Testis (tissue), 3 donors: ENCODE data around the gene DDX17. TPM values are rescaled to one million over a fixed set of nuclear protein-coding genes. Genes with fewer than 3 reads are reported as not detected.

Experiments
- DNase-seq: peaks from one replicate; pipeline ENCODE4 v3.0.0-alpha.2; 2019
- H3K27ac ChIP-seq, 2 donors: fragments of 200-600 bp; sonication (generic); one replicate each; pipeline ENCODE4 v1.5.1; 2019
- H3K27me3 ChIP-seq: fragments of 200-600 bp; sonication (generic); one replicate; pipeline ENCODE4 v1.5.1; 2019
- H3K36me3 ChIP-seq: fragments of 200-600 bp; sonication (generic); one replicate; pipeline ENCODE4 v1.5.1; 2017; ENCODE audit warnings: low read depth; ENCODE audit errors: missing control alignments
- H3K4me1 ChIP-seq: fragments of 200-600 bp; sonication (generic); one replicate; pipeline ENCODE4 v1.5.1; 2019
- H3K4me3 ChIP-seq, 2 donors: fragments of 200-600 bp; sonication (generic); one replicate each; pipeline ENCODE4 v1.5.1; 2017 to 2019
- H3K9me3 ChIP-seq: fragments of 200-600 bp; sonication (generic); one replicate; pipeline ENCODE4 v1.5.1; 2017
- POLR2A ChIP-seq: fragments of 450-650 bp; IDR thresholded peaks from one replicate; pipeline ENCODE4 v1.6.1; 2017; ENCODE audit warnings: antibody characterized with exemption, mild to moderate bottlenecking, moderate library complexity
- WGBS, 2 donors: methylation state at CpG; one replicate each; pipeline ENCODE4 v1.1.5; 2018; 5-methylcytosine and 5-hydroxymethylcytosine counted together
- intact Hi-C: fragments of 100-400 bp; cut with DNase I; formaldehyde crosslinking; loops from one replicate; pipeline ENCODE4 v1.15.1; 2023; ENCODE audit warnings: low total_unique reads
- polyA plus RNA-seq: library from polyadenylated mRNA; stranded (reverse); fragments of 350-450 nt; fragmentation: Illumina TruSeq; extraction: RNeasy Lipid Tissue Mini Kit (QIAGEN cat#74804); gene quantifications from one replicate; pipeline ENCODE4 v1.2.3, GENCODE V29; 2014; ENCODE audit warnings: low read depth, low replicate concordance; ENCODE audit not compliant: insufficient read depth
- total RNA-seq, 2 donors: library from RNA; depleted of rRNA; stranded (reverse); fragments of >200 nt; gene quantifications; one replicate each; pipeline ENCODE4 v1.2.3, GENCODE V29; 2016
- TF ChIP-seq, protein P1 (sequence below), 3 experiments: fragments of 450-650 bp in 2 of 3; fragments of 200-600 bp in 1 of 3; sonication (generic) in 1 of 3; IDR thresholded peaks; one replicate each; pipeline ENCODE4 v1.5.1; 2016 to 2019; ENCODE audit warnings: antibody characterized with exemption in 3 of 3, mild to moderate bottlenecking in 2 of 3, moderate library complexity in 1 of 3

The DDX17 gene
- total and polyA plus RNA-seq, 3 donors from 2014 or later: 259 to 995 (median 964) TPM

DNA sequence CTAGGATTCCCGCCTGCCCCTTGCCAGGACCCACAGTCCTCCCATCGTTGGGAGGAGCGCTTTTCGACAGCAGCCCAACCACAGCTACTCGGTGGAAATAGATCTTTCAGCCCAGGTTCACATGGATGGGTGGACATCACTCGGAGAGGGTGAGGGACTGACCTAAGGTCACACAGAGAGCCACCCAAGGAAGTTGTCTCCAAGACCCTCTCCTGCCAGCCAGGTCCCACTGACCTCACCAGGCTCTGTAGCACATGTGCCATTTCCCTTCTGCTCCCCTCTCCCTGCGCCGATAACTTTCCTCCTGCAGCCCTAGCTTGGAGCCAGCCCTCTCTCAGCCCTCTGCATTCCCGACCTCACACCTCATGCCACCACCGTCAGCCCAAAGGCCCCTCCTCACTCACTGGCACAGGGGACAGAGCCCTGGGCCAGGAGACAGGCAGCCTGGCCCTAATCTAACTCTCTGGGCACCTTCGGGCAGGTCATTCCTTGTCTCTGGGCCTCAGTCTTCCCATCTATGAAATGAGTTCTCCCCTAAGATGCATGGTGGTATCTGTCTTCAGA, 55.8 kb downstream of the DDX17 start:
- no peaks in the 10 kb centered on the region for H3K27me3 ChIP-seq
- intact Hi-C loops: no loop called here

DNA sequence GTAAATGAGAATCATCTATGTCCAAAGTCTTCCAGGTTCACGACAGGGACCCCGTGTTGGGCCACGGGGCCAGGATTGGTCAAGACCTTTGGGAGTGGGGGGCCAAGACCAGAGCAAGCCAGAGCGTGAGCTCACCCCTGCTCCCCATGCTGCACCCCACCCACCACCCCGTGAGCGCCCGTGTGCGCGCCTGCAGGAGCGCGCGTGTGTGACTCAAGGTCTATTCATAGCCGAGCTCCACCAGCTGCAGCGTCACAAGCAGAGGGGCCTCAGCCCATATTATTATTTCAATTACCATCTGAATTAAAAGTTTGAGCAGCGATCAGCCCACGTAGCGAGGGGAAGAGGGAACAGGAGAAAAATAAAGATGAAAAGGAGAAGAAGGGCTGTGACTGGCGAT, 56.3 kb downstream of the DDX17 start:
- no peaks in the 10 kb centered on the region for H3K27me3 ChIP-seq
- 78 to 83% methylated on average over 18 of the region's 18 CpGs for WGBS, 2 donors

More for the DNA sequence above, 55.8 kb downstream of the DDX17 start:
- H3K4me1 ChIP-seq: no peaks in the 10 kb centered on the region
- H3K36me3 ChIP-seq: no peaks in the 10 kb centered on the region
- no peak overlapping the region for H3K4me3 ChIP-seq
- no peak for TF ChIP-seq POLR2A
- TF ChIP-seq, protein P1, sequence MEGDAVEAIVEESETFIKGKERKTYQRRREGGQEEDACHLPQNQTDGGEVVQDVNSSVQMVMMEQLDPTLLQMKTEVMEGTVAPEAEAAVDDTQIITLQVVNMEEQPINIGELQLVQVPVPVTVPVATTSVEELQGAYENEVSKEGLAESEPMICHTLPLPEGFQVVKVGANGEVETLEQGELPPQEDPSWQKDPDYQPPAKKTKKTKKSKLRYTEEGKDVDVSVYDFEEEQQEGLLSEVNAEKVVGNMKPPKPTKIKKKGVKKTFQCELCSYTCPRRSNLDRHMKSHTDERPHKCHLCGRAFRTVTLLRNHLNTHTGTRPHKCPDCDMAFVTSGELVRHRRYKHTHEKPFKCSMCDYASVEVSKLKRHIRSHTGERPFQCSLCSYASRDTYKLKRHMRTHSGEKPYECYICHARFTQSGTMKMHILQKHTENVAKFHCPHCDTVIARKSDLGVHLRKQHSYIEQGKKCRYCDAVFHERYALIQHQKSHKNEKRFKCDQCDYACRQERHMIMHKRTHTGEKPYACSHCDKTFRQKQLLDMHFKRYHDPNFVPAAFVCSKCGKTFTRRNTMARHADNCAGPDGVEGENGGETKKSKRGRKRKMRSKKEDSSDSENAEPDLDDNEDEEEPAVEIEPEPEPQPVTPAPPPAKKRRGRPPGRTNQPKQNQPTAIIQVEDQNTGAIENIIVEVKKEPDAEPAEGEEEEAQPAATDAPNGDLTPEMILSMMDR (IDR thresholded peaks at IDR 0.05): no peak
- H3K27ac ChIP-seq: no peak overlapping the region
- H3K9me3 ChIP-seq: no peaks in the 10 kb centered on the region
- no peak for DNase-seq
- WGBS, 2 donors: 66 to 68% methylated on average over 11 of the region's 11 CpGs

DNA sequence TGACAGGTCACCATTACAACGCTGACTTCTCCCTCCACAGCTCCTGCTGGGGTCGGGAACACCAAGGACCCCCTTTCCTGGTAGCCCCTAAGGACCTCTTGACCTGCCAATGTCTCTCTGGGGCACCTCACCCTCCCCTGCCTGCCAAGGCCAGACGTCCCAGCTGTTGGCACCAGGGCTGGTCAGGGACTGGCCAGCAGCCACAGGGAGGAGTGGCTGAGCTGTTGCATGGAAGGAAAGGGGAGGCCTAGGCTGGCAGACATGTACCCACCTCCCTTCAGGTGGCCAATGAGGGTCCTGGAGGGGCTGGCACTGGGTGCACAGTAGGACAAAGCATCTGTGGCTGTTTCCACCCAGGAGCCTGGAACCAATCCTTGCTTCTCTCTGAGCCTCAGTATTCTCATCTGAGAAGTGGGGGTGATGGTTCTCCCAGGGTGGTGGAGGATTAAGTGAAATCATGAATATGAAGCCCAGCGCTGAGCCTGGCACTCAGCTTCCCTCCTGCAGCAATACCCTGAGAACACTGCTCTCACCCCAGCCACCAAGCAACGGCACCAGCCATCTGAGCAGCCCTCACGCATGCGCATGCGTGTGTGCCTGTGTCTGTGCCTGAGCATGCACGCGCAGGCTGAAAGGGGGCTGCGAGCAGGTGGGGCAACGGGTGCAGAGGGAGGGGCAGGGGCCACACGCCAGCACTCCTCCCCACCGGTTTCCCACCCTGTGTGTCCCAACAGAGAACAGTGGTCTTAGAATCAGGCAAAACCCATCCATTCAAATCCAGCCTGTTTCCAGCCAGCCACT, 57.0 kb downstream of the DDX17 start:
- WGBS, 2 donors: 74 to 82% methylated on average over 4 to 14 of the region's 14 CpGs
- peak; percentile 57 for DNase-seq
- TF ChIP-seq, protein P1 (IDR thresholded peaks at IDR 0.05): no peak
- no peak for TF ChIP-seq POLR2A
- intact Hi-C loops: no loop called here
- Histone ChIP-seq H3K9me3 (no peaks in the 10 kb centered on the region), H3K36me3 (no peaks in the 10 kb centered on the region), H3K4me3 (no peak overlapping the region), H3K27me3 (no peaks in the 10 kb centered on the region), H3K4me1 (no peaks in the 10 kb centered on the region), H3K27ac (no peak overlapping the region)

More for the DNA sequence above, 56.3 kb downstream of the DDX17 start:
- Histone ChIP-seq H3K9me3 (no peaks in the 10 kb centered on the region), H3K27ac (no peak overlapping the region), H3K36me3 (no peaks in the 10 kb centered on the region), H3K4me1 (no peaks in the 10 kb centered on the region), H3K4me3 (no peak overlapping the region)
- intact Hi-C loops: no loop called here
- DNase-seq: no peak
- TF ChIP-seq POLR2A: no peak
- TF ChIP-seq, protein P1 (IDR thresholded peaks at IDR 0.05): no peak

DNA sequence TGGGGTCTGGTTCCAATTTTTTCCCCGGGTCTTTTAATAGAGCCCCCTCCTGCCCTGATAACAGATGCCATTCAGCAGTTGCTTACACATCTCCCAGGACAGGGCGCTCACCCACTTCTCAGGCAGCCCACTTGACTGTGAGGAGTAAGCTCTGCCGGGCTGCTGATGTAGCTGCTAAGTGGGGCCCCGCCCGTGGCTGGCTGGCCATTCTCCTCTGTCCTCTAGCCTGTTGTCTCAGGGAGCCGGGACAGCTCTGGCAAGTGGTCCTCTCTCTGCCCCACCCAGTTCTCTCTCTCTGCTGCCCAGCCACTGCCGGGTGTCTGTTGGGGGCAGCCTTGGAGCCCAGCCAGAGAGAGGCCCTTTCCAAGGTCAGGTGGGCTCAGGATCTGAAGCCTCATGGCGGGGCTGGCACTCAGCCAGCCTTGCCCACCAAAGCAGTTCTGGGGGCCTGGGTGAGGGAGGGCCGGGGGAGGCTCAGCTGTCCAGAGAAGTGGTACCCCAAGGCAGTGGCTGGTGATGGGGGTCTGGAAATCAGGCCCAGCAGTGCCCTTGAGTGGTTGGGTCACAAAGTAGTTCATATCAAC, 60.0 kb downstream of the DDX17 start:
- 50 to 68% methylated on average over 4 to 9 of the region's 9 CpGs for WGBS, 2 donors
- intact Hi-C loops: no loop called here
- H3K36me3 ChIP-seq: no peaks in the 10 kb centered on the region
- H3K4me3 ChIP-seq: no peak overlapping the region
- no peak overlapping the region for H3K27ac ChIP-seq
- H3K27me3 ChIP-seq: no peaks in the 10 kb centered on the region
- no peak for DNase-seq
- no peaks in the 10 kb centered on the region for H3K4me1 ChIP-seq
- no peaks in the 10 kb centered on the region for H3K9me3 ChIP-seq
- TF ChIP-seq, protein P1 (IDR thresholded peaks at IDR 0.05): no peak
- TF ChIP-seq POLR2A: no peak
